HG03442 (cell line): ENCODE results near the gene AEN.

ENCODE experiments used
- ATAC-seq: cut with Tn5 transposase; IDR thresholded peaks from one replicate; pipeline ENCODE4 v1.9.1; 2021; ENCODE audit warnings: mild to moderate bottlenecking, moderate library complexity; ENCODE audit not compliant: unreplicated experiment

AEN gene

GRCh38 chr15:88649286-88649733 lies 28.2 kb downstream of the AEN start:
- peak; percentile 86 for ATAC-seq

GRCh38 chr15:88649753-88650551 lies 28.8 kb downstream of the AEN start:
- no peak for ATAC-seq

GRCh38 chr15:88650556-88650955 lies 29.4 kb downstream of the AEN start:
- no peak for ATAC-seq

GRCh38 chr15:88651136-88651732 lies 30.1 kb downstream of the AEN start:
- ATAC-seq = no peak

- ATAC-seq = no peak
Measured at GRCh38 chr15:88651971-88652370, 30.8 kb downstream of the AEN start.

- ATAC-seq = no peak
Measured at GRCh38 chr15:88652456-88653199, 31.5 kb downstream of the AEN start.

- no peak for ATAC-seq
Measured at GRCh38 chr15:88653200-88654064, 32.3 kb downstream of the AEN start.

- no peak for ATAC-seq
Measured at GRCh38 chr15:88654430-88655102, 33.4 kb downstream of the AEN start.

- no peak for ATAC-seq
Measured at GRCh38 chr15:88655103-88655553, 34.0 kb downstream of the AEN start.

- ATAC-seq = no peak
Measured at GRCh38 chr15:88655800-88656488, 34.8 kb downstream of the AEN start.

GRCh38 chr15:88656760-88657221 lies 35.7 kb downstream of the AEN start:
- ATAC-seq = peak; percentile 93

GRCh38 chr15:88657326-88658069 lies 36.4 kb downstream of the AEN start:
- ATAC-seq = no peak

GRCh38 chr15:88658070-88658965 lies 37.2 kb downstream of the AEN start:
- ATAC-seq = no peak

- no peak for ATAC-seq
Measured at GRCh38 chr15:88658972-88659931, 38.1 kb downstream of the AEN start.

- no peak for ATAC-seq
Measured at GRCh38 chr15:88661041-88661700, 40.0 kb downstream of the AEN start.
